HFFc6 (cell line): ENCODE results near the gene TMEM170B. TPM values are rescaled to one million over a fixed set of nuclear protein-coding genes. Genes with fewer than 3 reads are reported as not detected.

Experiments used
- DNase-seq: peaks from one replicate; pipeline ENCODE4 v3.0.0-alpha.2; 2018
- H3K27ac Mint-ChIP-seq: 2 replicates; pipeline ENCODE4 v1.8.0; 2020; ENCODE audit warnings: mild to moderate bottlenecking, mixed read lengths
- H3K27me3 Mint-ChIP-seq: 2 replicates; pipeline ENCODE4 v1.8.0; 2021; ENCODE audit warnings: mild to moderate bottlenecking, moderate library complexity, mixed read lengths; ENCODE audit not compliant: insufficient read depth
- H3K36me3 Mint-ChIP-seq: 2 replicates; pipeline ENCODE4 v1.8.0; 2021; ENCODE audit warnings: low read depth, mixed read lengths
- H3K4me1 Mint-ChIP-seq: 2 replicates; pipeline ENCODE4 v1.8.0; 2020; ENCODE audit warnings: low read depth, mixed read lengths
- H3K4me3 Mint-ChIP-seq: 2 replicates; pipeline ENCODE4 v1.8.0; 2020; ENCODE audit warnings: mild to moderate bottlenecking, moderate library complexity, mixed read lengths
- H3K9me3 Mint-ChIP-seq: 2 replicates; pipeline ENCODE4 v1.8.0; 2020; ENCODE audit warnings: mild to moderate bottlenecking, mixed read lengths
- total RNA-seq, 6 experiments: library from RNA; stranded (reverse); fragmentation: NEBNext Ultra II Directional; extraction: Animal tissue kit (Norgen Biotek cat#: 25700); gene quantifications; 2 replicates in 1 of 6; 3 replicates in 5 of 6; pipeline ENCODE4 v1.2.3, GENCODE V29; 2021
- TF ChIP-seq, protein P1 (sequence below): fragments of 200-600 bp; sonication (generic); IDR thresholded peaks from 2 replicates; pipeline ENCODE4 v1.5.0; 2021; ENCODE audit warnings: antibody characterized with exemption, mild to moderate bottlenecking

The TMEM170B gene
- total RNA-seq, 6 experiments from 2014 or later, result 0.14 to 0.21 (median 0.19) TPM

- no peak overlapping the region for H3K27ac Mint-ChIP-seq
- DNase-seq, result no peak
- no peaks in the 10 kb centered on the region for H3K9me3 Mint-ChIP-seq
- H3K27me3 Mint-ChIP-seq, result peaks cover 9% of the 10 kb centered on the region
- H3K4me1 Mint-ChIP-seq, result no peaks in the 10 kb centered on the region
- no peaks in the 10 kb centered on the region for H3K36me3 Mint-ChIP-seq
- H3K4me3 Mint-ChIP-seq, result no peak overlapping the region
- TF ChIP-seq, protein P1, sequence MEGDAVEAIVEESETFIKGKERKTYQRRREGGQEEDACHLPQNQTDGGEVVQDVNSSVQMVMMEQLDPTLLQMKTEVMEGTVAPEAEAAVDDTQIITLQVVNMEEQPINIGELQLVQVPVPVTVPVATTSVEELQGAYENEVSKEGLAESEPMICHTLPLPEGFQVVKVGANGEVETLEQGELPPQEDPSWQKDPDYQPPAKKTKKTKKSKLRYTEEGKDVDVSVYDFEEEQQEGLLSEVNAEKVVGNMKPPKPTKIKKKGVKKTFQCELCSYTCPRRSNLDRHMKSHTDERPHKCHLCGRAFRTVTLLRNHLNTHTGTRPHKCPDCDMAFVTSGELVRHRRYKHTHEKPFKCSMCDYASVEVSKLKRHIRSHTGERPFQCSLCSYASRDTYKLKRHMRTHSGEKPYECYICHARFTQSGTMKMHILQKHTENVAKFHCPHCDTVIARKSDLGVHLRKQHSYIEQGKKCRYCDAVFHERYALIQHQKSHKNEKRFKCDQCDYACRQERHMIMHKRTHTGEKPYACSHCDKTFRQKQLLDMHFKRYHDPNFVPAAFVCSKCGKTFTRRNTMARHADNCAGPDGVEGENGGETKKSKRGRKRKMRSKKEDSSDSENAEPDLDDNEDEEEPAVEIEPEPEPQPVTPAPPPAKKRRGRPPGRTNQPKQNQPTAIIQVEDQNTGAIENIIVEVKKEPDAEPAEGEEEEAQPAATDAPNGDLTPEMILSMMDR, result no peak
Measured at GRCh38 chr6:11556309-11556708, 18.8 kb downstream of the TMEM170B start.

DNA sequence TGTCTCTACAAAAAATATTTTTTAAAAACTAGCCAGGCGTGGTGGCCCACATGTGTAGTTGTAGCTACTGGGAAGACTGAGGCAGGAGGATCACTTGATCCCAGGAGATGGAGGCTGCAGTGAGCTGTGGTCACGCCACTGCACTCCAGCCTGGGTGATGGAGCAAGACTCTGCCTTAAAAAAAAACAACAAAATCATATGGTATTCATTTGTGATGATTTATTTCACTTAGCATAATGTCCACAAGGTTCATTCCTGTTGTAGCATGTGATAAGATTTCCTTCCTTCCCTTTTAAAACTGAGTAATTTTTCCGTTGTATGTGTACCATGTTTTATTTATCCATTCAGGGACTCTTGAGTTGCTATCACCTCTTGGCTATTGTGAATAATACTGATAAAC lies 26.2 kb downstream of the TMEM170B start:
- peaks cover 2% of the 10 kb centered on the region for H3K27me3 Mint-ChIP-seq
- no peak overlapping the region for H3K27ac Mint-ChIP-seq
- H3K4me1 Mint-ChIP-seq, result no peaks in the 10 kb centered on the region
- no peaks in the 10 kb centered on the region for H3K36me3 Mint-ChIP-seq
- no peak for DNase-seq
- TF ChIP-seq, protein P1, result no peak
- no peak overlapping the region for H3K4me3 Mint-ChIP-seq
- H3K9me3 Mint-ChIP-seq, result no peaks in the 10 kb centered on the region

DNA sequence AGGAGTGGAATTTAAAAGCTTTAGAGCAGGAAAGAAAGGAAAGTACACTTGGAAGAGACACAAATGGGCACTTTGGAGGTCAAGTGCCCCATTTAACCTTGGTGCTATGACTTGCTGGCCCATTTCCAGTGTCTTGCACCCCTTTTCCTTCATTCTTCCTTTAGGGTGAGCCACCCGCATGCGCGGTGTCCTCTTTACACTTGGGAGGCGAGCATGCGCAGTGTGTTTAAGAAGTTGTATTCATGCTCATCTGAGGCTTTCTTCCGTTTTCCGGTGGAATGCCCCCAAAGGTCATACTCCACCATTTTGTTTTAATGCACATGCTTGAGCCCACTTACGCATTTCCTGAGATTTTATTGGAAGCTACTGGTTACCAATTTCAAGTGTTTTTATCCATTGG lies 29.1 kb downstream of the TMEM170B start:
- Mint-ChIP-seq H3K36me3 (no peaks in the 10 kb centered on the region), H3K4me1 (no peaks in the 10 kb centered on the region), H3K9me3 (no peaks in the 10 kb centered on the region), H3K27ac (no peak overlapping the region), H3K27me3 (peaks cover 3% of the 10 kb centered on the region), H3K4me3 (no peak overlapping the region)
- TF ChIP-seq, protein P1, result no peak
- no peak for DNase-seq

DNA sequence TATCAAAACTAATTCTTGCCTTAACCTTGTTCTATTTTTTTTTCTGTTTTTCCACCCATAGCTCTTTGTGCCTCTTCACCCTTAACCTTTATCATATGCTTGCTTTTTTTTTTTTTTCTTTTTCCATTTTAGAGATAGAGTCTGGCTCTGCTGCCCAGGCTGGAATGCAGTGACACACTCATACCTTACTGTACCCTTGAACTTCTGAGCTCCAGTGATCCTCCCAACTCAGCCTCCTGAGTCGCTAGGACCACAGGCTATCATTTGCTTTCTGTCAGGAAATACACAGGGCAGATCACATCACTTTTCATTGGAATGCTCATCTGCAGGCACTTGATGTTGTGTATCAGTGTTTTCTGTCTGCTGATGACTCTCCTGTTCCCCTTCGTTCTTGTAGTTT lies 33.5 kb downstream of the TMEM170B start:
- H3K36me3 Mint-ChIP-seq, result no peaks in the 10 kb centered on the region
- H3K27ac Mint-ChIP-seq, result no peak overlapping the region
- DNase-seq, result no peak
- no peak overlapping the region for H3K4me3 Mint-ChIP-seq
- TF ChIP-seq, protein P1, result no peak
- no peaks in the 10 kb centered on the region for H3K9me3 Mint-ChIP-seq
- peaks cover 5% of the 10 kb centered on the region; the same call in 1 of the 2 replicates for H3K4me1 Mint-ChIP-seq
- H3K27me3 Mint-ChIP-seq, result peaks cover 1% of the 10 kb centered on the region; the same call in 1 of the 2 replicates

GRCh38 chr6:11575408-11576033 lies 38.0 kb downstream of the TMEM170B start:
- TF ChIP-seq, protein P1, result peak; percentile 95
- no peaks in the 10 kb centered on the region for H3K9me3 Mint-ChIP-seq
- DNase-seq, result peak; percentile 69
- no peaks in the 10 kb centered on the region for H3K27me3 Mint-ChIP-seq
- H3K4me3 Mint-ChIP-seq, result no peak overlapping the region
- peaks cover 5% of the 10 kb centered on the region; the same call in 1 of the 2 replicates for H3K4me1 Mint-ChIP-seq
- no peaks in the 10 kb centered on the region for H3K36me3 Mint-ChIP-seq
- H3K27ac Mint-ChIP-seq, result no peak overlapping the region
